ES-I3 (cell line): ENCODE data around the gene LIN52.

Experiments used
- H3K36me3 ChIP-seq: 2 replicates; pipeline ENCODE4 v1.6.1; 2013; ENCODE audit warnings: mild to moderate bottlenecking, low read length, control low read depth, moderate library complexity; ENCODE audit not compliant: insufficient read depth
- H3K4me1 ChIP-seq: 2 replicates; pipeline ENCODE4 v1.6.1; 2013; ENCODE audit warnings: mild to moderate bottlenecking, control low read depth, low read length; ENCODE audit not compliant: insufficient read depth
- H3K9ac ChIP-seq: 2 replicates; pipeline ENCODE4 v1.6.1; 2013; ENCODE audit warnings: low read depth, mild to moderate bottlenecking, low read length, moderate library complexity
- H3K9me3 ChIP-seq: 2 replicates; pipeline ENCODE4 v1.6.1; 2013; ENCODE audit warnings: mild to moderate bottlenecking, low read length, moderate library complexity; ENCODE audit not compliant: control insufficient read depth, insufficient read depth

Gene LIN52

DNA sequence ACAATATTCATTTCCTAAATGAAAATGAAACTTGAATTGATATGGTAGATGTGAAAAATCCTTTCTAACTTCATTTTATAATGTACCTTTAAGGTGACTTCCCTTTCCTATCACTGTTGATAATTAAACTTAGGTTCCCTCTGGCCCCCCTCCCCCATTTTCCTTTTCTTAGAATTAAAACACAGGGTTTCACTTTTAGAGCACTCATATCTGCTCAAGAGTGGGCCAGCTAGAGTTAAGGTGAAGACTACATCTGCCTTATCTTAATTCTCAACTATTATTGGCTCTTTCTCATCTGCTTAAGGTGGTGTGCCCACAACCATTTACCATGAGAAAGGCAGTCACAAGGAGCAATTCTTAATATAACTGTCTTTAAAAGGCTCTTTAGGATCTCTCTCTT, 49.7 kb downstream of the LIN52 start:
- no peak overlapping the region for H3K9ac ChIP-seq
- H3K4me1 ChIP-seq: no peaks in the 10 kb centered on the region
- no peaks in the 10 kb centered on the region for H3K36me3 ChIP-seq
- H3K9me3 ChIP-seq: no peaks in the 10 kb centered on the region

DNA sequence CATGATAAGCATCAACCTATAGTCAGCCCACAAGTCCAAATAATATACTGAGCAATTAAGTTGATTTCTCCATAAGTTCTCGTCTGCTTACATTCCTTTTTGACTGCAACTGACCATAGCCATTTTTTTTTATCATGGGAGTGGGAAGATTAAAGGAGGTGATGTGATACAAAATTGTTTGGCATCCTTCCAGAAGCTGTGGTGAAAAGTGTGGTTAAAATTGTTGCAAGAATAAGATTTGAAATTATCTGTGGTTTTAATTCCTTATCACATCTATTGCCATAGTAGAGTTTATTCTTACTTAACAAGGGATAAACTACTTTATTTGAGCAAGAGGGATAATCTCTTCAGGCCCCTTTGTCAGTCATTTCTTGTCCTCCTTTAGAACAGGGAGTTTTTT, 50.7 kb downstream of the LIN52 start:
- H3K9me3 ChIP-seq: no peaks in the 10 kb centered on the region
- no peak overlapping the region for H3K9ac ChIP-seq
- no peaks in the 10 kb centered on the region for H3K4me1 ChIP-seq
- no peaks in the 10 kb centered on the region for H3K36me3 ChIP-seq

DNA sequence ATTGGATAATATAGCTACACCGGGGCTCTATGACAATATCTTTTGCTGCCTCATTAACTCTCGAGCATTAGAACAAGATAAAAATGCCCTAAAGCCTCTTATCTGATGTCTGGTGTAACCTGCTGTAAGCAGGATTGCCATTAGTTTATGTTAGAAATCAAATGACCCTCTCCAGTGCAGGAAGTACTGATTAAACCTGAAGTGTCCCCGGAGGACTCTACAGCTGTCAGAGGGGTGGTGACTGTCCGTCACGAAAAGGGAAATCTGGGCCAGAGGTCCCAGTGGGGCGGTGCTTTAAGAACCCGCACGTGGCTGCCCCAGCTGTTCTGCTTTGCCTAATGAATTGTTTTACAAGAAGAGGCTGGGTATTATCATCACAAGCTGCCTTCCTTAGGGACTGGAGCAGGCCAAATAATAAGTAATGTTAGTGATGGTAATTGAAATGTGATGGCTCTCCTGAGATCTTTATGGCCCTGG, 55.7 kb downstream of the LIN52 start:
- no peaks in the 10 kb centered on the region for H3K4me1 ChIP-seq
- H3K9me3 ChIP-seq: no peaks in the 10 kb centered on the region
- H3K9ac ChIP-seq: no peak overlapping the region
- H3K36me3 ChIP-seq: no peaks in the 10 kb centered on the region

DNA sequence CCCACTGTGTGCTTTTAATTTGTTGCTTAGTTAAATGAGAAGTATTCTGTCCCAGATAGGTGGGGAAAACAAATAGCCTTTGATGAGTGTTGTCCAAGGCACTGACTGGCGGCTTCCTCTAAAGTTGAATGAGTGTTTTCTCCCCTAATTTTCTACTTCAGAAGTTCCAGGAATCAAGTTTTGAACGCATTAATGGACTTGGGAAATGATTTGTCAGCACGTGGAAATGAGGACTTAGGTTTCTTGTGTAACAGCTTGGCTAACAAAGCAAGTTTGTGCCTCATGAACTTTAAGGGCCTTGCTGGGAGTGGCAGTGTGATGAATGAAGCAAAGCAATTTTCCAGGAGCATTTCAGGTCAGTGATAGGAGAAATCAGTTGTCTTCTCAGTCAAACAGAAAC, 56.9 kb downstream of the LIN52 start:
- H3K9ac ChIP-seq: no peak overlapping the region
- H3K36me3 ChIP-seq: no peaks in the 10 kb centered on the region
- no peaks in the 10 kb centered on the region for H3K9me3 ChIP-seq
- H3K4me1 ChIP-seq: no peaks in the 10 kb centered on the region

DNA sequence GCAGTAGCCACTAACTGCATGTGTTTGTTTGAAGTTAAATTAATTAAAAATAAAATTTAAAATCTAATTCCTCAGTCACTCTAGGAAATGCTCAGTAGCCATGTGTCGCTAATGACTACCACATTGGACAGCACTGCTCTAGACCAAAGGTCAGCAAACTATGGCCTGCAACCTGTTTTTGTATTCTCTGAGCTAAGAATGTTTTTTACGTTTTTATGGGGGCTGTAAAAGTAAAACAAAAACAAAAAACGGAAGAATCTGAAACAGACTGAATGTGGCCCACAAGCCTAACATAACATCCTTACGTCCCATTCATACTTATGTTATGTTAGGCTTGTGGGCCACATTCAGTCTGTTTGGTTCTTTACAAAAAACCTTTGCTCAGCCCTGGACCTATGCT, 57.8 kb downstream of the LIN52 start:
- H3K4me1 ChIP-seq: no peaks in the 10 kb centered on the region
- no peak overlapping the region for H3K9ac ChIP-seq
- no peaks in the 10 kb centered on the region for H3K9me3 ChIP-seq
- no peaks in the 10 kb centered on the region for H3K36me3 ChIP-seq

DNA sequence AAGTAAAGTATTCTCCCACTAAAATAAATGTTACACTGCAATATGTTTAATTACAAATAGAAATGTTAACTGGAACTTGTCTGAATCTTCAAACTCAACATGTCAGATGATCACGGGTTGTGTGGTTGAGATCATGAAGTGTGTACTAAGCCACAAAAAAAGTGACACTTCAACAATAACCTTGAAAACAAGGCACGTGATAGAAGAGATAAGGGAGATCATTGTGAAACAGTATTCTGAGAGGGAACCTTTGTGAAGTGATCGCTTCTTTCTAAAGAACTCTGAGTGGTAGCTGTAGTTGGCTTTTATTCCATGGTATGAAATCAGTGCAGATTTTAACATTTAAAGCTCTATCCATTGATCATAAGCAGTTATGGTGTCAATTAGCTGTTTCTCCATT, 60.0 kb downstream of the LIN52 start:
- no peaks in the 10 kb centered on the region for H3K9me3 ChIP-seq
- H3K9ac ChIP-seq: no peak overlapping the region
- H3K36me3 ChIP-seq: no peaks in the 10 kb centered on the region
- H3K4me1 ChIP-seq: no peaks in the 10 kb centered on the region

DNA sequence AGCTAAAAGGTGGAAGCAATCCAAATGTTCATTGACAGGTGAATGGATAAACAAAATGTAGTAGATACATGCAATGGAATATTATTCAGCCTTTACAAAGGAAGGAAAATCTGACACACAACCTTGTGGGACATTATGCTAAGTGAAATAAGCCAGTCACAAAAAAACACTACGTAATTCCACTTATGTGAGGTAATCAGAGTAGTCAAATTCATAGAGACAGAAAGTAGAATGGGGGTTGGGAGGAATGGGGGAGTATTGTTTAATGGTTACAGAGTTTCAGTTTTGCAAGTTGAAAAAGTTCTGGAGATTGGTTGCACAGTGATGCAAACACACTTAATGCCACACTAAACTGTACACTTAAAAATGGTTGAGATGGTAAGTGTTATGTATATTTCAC, 62.8 kb downstream of the LIN52 start:
- Histone ChIP-seq H3K36me3 (no peaks in the 10 kb centered on the region), H3K9me3 (no peaks in the 10 kb centered on the region), H3K9ac (no peak overlapping the region), H3K4me1 (no peaks in the 10 kb centered on the region)

DNA sequence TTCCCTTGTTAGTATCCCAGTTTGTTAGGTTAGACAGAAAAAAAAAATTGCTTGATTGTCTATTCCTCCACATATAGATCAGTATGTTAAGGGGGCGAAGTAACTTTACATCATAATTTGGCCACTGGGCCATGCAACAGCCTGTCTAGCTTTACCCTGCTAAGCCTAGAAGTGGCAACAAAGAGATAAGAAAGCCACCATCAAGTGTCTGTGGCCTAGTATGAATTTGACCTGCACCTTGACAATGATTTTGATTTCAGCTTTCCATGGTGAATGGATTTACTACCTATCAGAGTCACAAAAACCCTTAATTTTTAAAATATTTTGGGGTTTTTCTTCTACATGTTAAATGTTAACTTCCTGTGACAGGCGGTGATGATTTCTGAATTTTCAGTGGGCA, 63.9 kb downstream of the LIN52 start:
- Histone ChIP-seq H3K9me3 (no peaks in the 10 kb centered on the region), H3K4me1 (no peaks in the 10 kb centered on the region), H3K9ac (no peak overlapping the region), H3K36me3 (no peaks in the 10 kb centered on the region)

DNA sequence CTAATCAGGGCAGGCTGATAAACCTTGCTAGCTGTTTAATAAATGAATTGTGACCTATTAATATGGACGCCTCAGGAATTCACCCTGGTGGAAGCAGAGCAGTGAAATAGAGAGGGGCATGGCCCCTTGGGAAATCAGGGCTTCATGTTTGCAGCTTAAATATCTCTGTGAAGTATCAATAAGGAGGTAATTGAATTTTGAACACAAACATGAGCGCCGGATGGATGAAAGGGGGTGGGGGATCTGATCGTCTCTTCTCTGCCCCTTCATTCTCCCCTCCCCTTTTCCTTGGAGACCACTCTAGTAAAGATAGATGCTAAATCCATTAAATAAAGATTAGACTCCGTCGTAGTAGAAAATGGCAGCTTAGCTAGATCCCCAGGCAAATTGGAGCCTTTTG, 70.5 kb downstream of the LIN52 start:
- H3K9me3 ChIP-seq: no peaks in the 10 kb centered on the region
- no peaks in the 10 kb centered on the region for H3K36me3 ChIP-seq
- H3K4me1 ChIP-seq: no peaks in the 10 kb centered on the region
- no peak overlapping the region for H3K9ac ChIP-seq

DNA sequence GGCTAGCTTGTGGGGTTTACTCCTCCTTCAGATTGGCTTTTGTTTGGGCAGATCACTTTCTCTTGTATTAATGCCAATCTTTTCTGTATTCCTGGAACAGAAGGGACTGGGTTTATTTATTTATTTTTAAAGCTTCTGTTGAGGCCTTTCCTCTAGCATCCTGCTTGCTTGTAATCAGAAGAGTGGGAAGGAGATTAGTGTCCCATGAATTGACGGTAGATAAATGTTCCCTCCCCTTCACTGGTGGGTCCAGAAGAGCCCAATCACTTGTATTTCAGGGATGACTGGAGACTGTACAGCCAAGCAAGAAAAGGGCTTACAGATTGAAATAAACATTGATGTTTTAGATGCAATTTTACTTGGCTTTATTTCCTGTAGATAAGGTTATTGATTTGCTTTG, 71.0 kb downstream of the LIN52 start:
- Histone ChIP-seq H3K9ac (no peak overlapping the region), H3K36me3 (no peaks in the 10 kb centered on the region)

DNA sequence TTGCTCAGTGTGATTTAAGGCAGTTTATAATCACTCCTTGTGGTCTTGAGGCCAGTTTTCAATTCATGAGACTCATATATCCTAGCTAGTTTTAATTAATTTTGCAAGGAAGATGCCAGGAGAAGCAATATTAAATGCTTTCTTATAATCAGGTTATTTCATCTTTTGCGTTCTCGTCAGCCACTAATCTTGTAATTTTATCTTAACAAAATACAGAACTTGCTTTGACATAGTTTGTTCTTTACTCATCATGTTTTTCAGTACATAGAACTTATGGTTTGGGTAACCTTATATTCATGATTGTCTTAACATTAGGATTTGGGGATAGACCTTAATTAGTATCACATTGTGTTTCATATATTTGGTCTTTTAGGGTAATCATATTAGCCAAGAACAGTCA, 76.0 kb downstream of the LIN52 start:
- Histone ChIP-seq H3K9me3 (no peaks in the 10 kb centered on the region), H3K4me1 (no peaks in the 10 kb centered on the region), H3K36me3 (no peaks in the 10 kb centered on the region), H3K9ac (no peak overlapping the region)

More for the DNA sequence above, 71.0 kb downstream of the LIN52 start:
- no peaks in the 10 kb centered on the region for H3K9me3 ChIP-seq
- no peaks in the 10 kb centered on the region for H3K4me1 ChIP-seq

DNA sequence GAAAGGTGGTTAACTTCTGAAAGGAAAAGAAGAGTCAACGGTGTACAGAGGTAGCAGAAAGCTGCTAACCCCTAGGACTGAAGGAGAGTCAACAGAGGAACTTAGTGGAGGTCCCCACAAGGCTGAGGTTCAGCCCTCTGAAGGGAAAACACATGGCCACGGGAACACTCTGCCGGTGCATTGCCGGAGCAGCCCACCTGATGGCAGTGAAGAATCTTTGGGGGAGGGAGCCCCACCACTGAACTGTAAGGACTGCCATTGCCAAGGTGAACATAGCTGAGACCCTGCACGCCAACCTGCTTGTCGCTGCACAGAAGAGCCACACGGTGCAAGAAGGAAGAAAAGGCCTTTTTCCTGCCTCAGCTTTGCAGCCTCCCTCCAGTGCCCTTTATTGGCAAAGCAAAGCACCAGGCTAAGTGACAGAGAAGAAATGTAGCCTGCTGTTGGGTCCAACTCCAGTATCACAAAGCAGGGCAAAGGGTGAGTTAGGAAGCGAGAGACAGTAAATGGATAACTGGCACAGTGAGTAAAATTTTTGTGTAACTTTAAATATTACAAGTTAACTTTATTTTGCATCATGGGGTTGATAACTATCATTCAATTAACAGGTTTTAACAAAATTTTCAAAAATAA, 76.9 kb downstream of the LIN52 start:
- no peak overlapping the region for H3K9ac ChIP-seq
- H3K36me3 ChIP-seq: no peaks in the 10 kb centered on the region
- no peaks in the 10 kb centered on the region for H3K4me1 ChIP-seq
- H3K9me3 ChIP-seq: no peaks in the 10 kb centered on the region

DNA sequence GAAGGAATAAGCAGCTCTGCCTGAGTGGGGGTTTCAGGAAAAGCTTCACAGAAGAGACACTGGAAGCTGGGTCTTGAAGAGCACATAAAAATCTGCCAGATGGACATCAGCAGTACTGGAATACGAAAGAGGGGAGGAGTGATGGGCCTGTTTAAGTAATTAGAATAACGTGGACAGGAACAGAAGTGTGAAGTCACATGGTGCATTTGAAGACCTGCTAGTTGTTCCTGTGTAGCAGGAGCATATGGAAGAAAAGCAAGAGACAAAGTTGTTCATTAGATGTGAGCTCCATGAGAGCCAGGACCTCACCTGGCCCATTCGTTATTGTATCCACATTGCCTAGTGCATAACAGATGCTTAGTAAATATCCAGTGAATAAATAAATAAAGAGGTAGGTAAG, 85.2 kb downstream of the LIN52 start:
- no peaks in the 10 kb centered on the region for H3K4me1 ChIP-seq
- peaks cover 3% of the 10 kb centered on the region; the same call in 1 of the 2 replicates for H3K36me3 ChIP-seq
- no peaks in the 10 kb centered on the region for H3K9me3 ChIP-seq
- H3K9ac ChIP-seq: no peak overlapping the region

DNA sequence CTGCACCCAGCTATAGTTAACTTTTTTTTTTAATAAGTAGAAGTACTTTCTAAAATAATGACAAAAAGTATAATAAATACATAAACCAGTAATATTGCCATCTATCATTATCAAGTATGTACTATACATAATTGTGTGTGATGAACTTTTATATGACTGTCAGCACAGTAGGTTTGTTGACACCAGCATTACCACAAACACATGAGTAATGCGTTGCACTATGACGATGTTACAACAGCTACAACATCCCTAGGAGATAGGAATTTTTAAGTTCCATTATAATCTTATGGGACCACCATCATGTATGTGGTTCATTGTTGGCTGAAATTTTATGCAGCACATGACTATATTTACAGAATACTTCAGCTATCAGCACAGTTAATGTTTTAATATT, 91.6 kb downstream of the LIN52 start:
- no peak overlapping the region for H3K9ac ChIP-seq
- H3K4me1 ChIP-seq: no peaks in the 10 kb centered on the region
- H3K36me3 ChIP-seq: no peaks in the 10 kb centered on the region
- no peaks in the 10 kb centered on the region for H3K9me3 ChIP-seq

DNA sequence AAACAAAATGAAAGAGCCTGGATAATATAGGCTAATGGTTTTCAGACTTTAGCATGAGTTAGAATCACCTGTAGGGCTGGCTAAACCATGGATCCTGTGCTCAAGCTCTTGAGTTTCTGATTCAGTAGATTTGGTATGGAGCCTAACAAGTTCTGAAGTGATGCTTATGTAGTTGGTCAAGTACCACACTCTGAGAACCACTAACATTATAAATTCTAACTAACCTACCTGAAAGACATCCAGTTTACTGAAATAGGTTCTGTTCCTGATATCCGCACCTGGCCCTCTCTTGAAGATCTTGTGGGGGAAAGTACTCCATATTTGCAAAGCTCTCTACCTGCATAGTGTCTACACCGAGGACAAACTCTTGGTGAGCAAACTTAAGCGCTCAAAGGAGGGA, 95.1 kb downstream of the LIN52 start:
- no peaks in the 10 kb centered on the region for H3K9me3 ChIP-seq
- no peaks in the 10 kb centered on the region for H3K4me1 ChIP-seq

More for the DNA sequence above, 95.1 kb downstream of the LIN52 start:
- Histone ChIP-seq H3K9ac (no peak overlapping the region), H3K36me3 (no peaks in the 10 kb centered on the region)
